ENCODE data around the gene CCL22. TPM values are rescaled to one million over a fixed set of nuclear protein-coding genes. Genes with fewer than 3 reads are reported as not detected.

Gene CCL22
- total and polyA plus RNA-seq, 2 donors from 2014 or later: 1.3 TPM; not detected in 1

DNA sequence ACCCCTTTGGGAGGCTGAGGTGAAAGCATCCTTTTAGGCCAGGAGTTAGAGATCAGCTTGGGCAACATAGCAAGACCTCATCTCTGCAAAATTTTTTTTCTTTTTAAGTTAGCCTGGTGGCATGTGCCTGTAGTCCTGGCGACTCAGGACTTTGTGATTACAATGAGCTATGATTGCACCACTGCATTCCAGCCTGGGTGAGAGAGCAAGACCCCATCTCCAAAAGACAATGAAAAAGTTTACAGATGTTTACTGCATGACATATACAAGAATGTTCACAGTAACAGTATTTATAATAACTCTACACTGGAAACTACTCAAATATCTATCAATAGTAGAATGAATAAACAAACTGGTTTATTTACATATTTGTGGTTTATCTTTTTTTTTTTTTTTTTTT lies 33.1 kb upstream of the CCL22 start:
- DNase-seq: no peak
- intact Hi-C loops (cut with DNase I): no loop called here
- FAIRE-seq: no peak

DNA sequence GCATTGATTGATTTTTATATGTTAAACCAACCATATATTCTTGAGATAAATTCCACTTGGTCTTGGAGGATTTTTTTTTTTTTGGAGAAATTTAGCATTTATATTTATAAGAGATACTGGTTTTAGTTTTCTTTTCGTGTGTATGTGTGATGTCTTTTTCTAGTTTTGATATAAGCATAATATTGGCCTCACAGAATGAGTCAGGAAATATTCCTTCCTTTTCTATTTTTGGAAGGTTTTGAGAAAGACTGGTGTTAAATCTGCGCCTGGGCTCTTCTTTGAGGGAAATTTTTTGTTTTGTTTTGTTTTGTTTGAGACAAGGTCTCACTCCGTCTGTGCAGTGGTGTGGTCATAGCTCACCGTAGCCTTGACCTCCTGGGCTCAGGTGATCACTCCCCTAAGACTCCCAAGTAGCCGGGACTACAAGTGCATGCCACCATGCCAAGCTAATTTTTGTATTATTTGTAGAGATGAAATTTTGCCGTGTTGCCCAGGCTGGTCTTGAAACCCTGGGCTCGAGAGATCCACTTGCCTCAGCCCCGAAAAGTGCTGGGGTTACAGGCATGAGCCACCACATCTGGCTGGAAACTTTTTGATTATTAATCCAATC lies 28.8 kb upstream of the CCL22 start:
- TF ChIP-seq, protein P1, sequence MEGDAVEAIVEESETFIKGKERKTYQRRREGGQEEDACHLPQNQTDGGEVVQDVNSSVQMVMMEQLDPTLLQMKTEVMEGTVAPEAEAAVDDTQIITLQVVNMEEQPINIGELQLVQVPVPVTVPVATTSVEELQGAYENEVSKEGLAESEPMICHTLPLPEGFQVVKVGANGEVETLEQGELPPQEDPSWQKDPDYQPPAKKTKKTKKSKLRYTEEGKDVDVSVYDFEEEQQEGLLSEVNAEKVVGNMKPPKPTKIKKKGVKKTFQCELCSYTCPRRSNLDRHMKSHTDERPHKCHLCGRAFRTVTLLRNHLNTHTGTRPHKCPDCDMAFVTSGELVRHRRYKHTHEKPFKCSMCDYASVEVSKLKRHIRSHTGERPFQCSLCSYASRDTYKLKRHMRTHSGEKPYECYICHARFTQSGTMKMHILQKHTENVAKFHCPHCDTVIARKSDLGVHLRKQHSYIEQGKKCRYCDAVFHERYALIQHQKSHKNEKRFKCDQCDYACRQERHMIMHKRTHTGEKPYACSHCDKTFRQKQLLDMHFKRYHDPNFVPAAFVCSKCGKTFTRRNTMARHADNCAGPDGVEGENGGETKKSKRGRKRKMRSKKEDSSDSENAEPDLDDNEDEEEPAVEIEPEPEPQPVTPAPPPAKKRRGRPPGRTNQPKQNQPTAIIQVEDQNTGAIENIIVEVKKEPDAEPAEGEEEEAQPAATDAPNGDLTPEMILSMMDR (IDR thresholded peaks at IDR 0.05; ENCODE audit: borderline replicate concordance, extremely low read depth, insufficient read depth): no peak

More for the DNA sequence above, 33.1 kb upstream of the CCL22 start:
- no peaks in the 10 kb centered on the region for H3K27me3 ChIP-seq (ENCODE audit: control insufficient read depth, insufficient read depth, low read length)
- H3K4me1 ChIP-seq (ENCODE audit: control insufficient read depth in 2 of 3, insufficient read depth in 2 of 3, low read depth in 1 of 3, low read length in 3 of 3): no peaks in the 10 kb centered on the region
- H3K9ac ChIP-seq (ENCODE audit: low read length in 3 of 3): no peak overlapping the region
- no peak overlapping the region for H3K4me3 ChIP-seq (ENCODE audit: low read length in 3 of 3)
- no peak overlapping the region for H3K27ac ChIP-seq (ENCODE audit: low read depth in 2 of 2, low read length in 2 of 2)
- H3K36me3 ChIP-seq (ENCODE audit: control insufficient read depth in 2 of 3, insufficient read depth in 3 of 3, low read length in 3 of 3): no peaks in the 10 kb centered on the region
- TF ChIP-seq, protein P1 (IDR thresholded peaks at IDR 0.05; ENCODE audit: borderline replicate concordance, extremely low read depth, insufficient read depth): no peak
- H3K9me3 ChIP-seq (ENCODE audit: control insufficient read depth in 2 of 3, insufficient read depth in 1 of 3, low read length in 3 of 3): peaks cover 0 to 3% (median 0%) of the 10 kb centered on the region in 3 donors

DNA sequence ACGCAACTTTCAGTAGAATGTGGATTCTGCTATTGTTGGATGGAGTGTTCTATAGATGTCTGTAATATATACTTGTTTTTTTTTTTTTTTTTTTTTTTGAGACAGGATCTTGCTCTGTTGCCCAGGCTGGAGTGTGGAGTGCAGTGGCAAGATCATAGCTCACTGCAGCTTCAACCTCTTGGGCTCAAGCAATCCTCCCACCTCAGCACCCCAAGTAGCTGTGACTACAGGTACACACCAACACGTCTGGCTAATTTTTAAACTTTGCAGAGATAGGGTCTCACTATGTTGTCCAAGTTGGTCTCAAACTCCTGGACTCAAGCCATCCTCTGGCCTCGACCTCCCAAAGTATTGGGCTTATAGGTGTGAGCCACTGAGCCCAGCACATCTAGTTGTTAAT lies 27.2 kb upstream of the CCL22 start:
- no peak for DNase-seq
- H3K4me3 ChIP-seq (ENCODE audit: low read length in 3 of 3): no peak overlapping the region
- intact Hi-C loops (cut with DNase I): no loop called here
- no peaks in the 10 kb centered on the region for H3K36me3 ChIP-seq (ENCODE audit: control insufficient read depth in 2 of 3, insufficient read depth in 3 of 3, low read length in 3 of 3)
- no peak overlapping the region for H3K9ac ChIP-seq (ENCODE audit: low read length in 3 of 3)
- H3K27me3 ChIP-seq (ENCODE audit: control insufficient read depth, insufficient read depth, low read length): no peaks in the 10 kb centered on the region
- FAIRE-seq: no peak
- H3K27ac ChIP-seq (ENCODE audit: low read depth in 2 of 2, low read length in 2 of 2): no peak overlapping the region
- TF ChIP-seq, protein P1 (IDR thresholded peaks at IDR 0.05; ENCODE audit: borderline replicate concordance, extremely low read depth, insufficient read depth): no peak
- H3K9me3 ChIP-seq (ENCODE audit: control insufficient read depth in 2 of 3, insufficient read depth in 1 of 3, low read length in 3 of 3): peaks cover 0 to under 1% (median 0%) of the 10 kb centered on the region in 3 donors
- no peaks in the 10 kb centered on the region for H3K4me1 ChIP-seq (ENCODE audit: control insufficient read depth in 2 of 3, insufficient read depth in 2 of 3, low read depth in 1 of 3, low read length in 3 of 3)

More for the DNA sequence above, 28.8 kb upstream of the CCL22 start:
- FAIRE-seq: no peak
- H3K27me3 ChIP-seq (ENCODE audit: control insufficient read depth, insufficient read depth, low read length): no peaks in the 10 kb centered on the region
- no peak overlapping the region for H3K27ac ChIP-seq (ENCODE audit: low read depth in 2 of 2, low read length in 2 of 2)
- H3K9ac ChIP-seq (ENCODE audit: low read length in 3 of 3): no peak overlapping the region
- DNase-seq: no peak
- no peaks in the 10 kb centered on the region for H3K4me1 ChIP-seq (ENCODE audit: control insufficient read depth in 2 of 3, insufficient read depth in 2 of 3, low read depth in 1 of 3, low read length in 3 of 3)
- no peak overlapping the region for H3K4me3 ChIP-seq (ENCODE audit: low read length in 3 of 3)
- H3K36me3 ChIP-seq (ENCODE audit: control insufficient read depth in 2 of 3, insufficient read depth in 3 of 3, low read length in 3 of 3): no peaks in the 10 kb centered on the region
- intact Hi-C loops (cut with DNase I): no loop called here
- H3K9me3 ChIP-seq (ENCODE audit: control insufficient read depth in 2 of 3, insufficient read depth in 1 of 3, low read length in 3 of 3): peaks cover 0 to 3% (median 0%) of the 10 kb centered on the region in 3 donors

DNA sequence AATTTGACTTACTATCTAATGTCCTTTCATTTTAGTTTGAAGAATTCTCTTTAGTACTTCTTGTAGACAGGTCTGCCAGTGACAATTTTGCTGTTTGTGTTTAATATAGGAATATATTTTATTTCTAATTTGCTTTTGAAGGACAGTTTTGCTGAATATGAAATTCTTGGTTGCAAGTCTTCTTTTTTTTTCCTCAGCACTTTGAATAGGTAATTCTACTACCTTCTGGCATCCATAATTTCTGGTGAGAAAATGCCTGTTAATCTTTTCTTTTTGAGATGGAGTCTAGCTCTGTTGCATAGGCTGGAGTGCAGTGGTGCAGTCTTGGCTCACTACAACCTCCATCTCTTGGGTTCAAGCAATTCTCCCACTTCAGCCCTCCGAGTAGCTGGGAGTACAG lies 25.2 kb upstream of the CCL22 start:
- no peaks in the 10 kb centered on the region for H3K9me3 ChIP-seq (ENCODE audit: control insufficient read depth in 2 of 3, insufficient read depth in 1 of 3, low read length in 3 of 3)
- H3K4me3 ChIP-seq (ENCODE audit: low read length in 3 of 3): no peak overlapping the region
- H3K27me3 ChIP-seq (ENCODE audit: control insufficient read depth, insufficient read depth, low read length): no peaks in the 10 kb centered on the region
- DNase-seq: no peak
- H3K4me1 ChIP-seq (ENCODE audit: control insufficient read depth in 2 of 3, insufficient read depth in 2 of 3, low read depth in 1 of 3, low read length in 3 of 3): no peaks in the 10 kb centered on the region
- TF ChIP-seq, protein P1 (IDR thresholded peaks at IDR 0.05; ENCODE audit: borderline replicate concordance, extremely low read depth, insufficient read depth): no peak
- no peaks in the 10 kb centered on the region for H3K36me3 ChIP-seq (ENCODE audit: control insufficient read depth in 2 of 3, insufficient read depth in 3 of 3, low read length in 3 of 3)
- no peak for FAIRE-seq
- no peak overlapping the region for H3K9ac ChIP-seq (ENCODE audit: low read length in 3 of 3)
- H3K27ac ChIP-seq (ENCODE audit: low read depth in 2 of 2, low read length in 2 of 2): no peak overlapping the region
- intact Hi-C loops (cut with DNase I): no loop called here
